ENCODE measurements around the gene TAP1.

Gene TAP1

GRCh38 chr6:32830936-32831335 lies 22.6 kb downstream of the TAP1 start:
- no peak overlapping the region for H3K4me3 ChIP-seq (ENCODE audit: low read length)
- no peak for TF ChIP-seq CTCF (conservative IDR thresholded peaks at IDR 0.05; ENCODE audit: low read depth, low read length)
- no peak for DNase-seq (ENCODE audit: low read depth)

- no peak overlapping the region for H3K4me3 ChIP-seq (ENCODE audit: low read length)
- TF ChIP-seq CTCF (conservative IDR thresholded peaks at IDR 0.05; ENCODE audit: low read depth, low read length), result no peak
- DNase-seq (ENCODE audit: low read depth), result no peak
Observed at GRCh38 chr6:32830017-32830416, 23.5 kb downstream of the TAP1 start.

GRCh38 chr6:32829495-32829894 lies 24.0 kb downstream of the TAP1 start:
- DNase-seq (ENCODE audit: low read depth), result no peak
- no peak overlapping the region for H3K4me3 ChIP-seq (ENCODE audit: low read length)
- TF ChIP-seq CTCF (conservative IDR thresholded peaks at IDR 0.05; ENCODE audit: low read depth, low read length), result no peak

GRCh38 chr6:32827025-32827424 lies 26.5 kb downstream of the TAP1 start:
- TF ChIP-seq CTCF (conservative IDR thresholded peaks at IDR 0.05; ENCODE audit: low read depth, low read length), result no peak
- no peak for DNase-seq (ENCODE audit: low read depth)
- H3K4me3 ChIP-seq (ENCODE audit: low read length), result no peak overlapping the region

GRCh38 chr6:32825966-32826365 lies 27.5 kb downstream of the TAP1 start:
- no peak for DNase-seq (ENCODE audit: low read depth)
- no peak overlapping the region for H3K4me3 ChIP-seq (ENCODE audit: low read length)
- TF ChIP-seq CTCF (conservative IDR thresholded peaks at IDR 0.05; ENCODE audit: low read depth, low read length), result peak; percentile 42

GRCh38 chr6:32819729-32820128 lies 33.8 kb downstream of the TAP1 start:
- DNase-seq (ENCODE audit: low read depth), result no peak
- no peak for TF ChIP-seq CTCF (conservative IDR thresholded peaks at IDR 0.05; ENCODE audit: low read depth, low read length)
- no peak overlapping the region for H3K4me3 ChIP-seq (ENCODE audit: low read length)

GRCh38 chr6:32818867-32819266 lies 34.6 kb downstream of the TAP1 start:
- TF ChIP-seq CTCF (conservative IDR thresholded peaks at IDR 0.05; ENCODE audit: low read depth, low read length), result no peak
- no peak overlapping the region for H3K4me3 ChIP-seq (ENCODE audit: low read length)
- DNase-seq (ENCODE audit: low read depth), result no peak

Data from retinal pigment epithelial cell (primary cell).